ENCODE measurements around the gene HECTD3.
"Not testable (repeated sequence)": the region's sequence is repeated elsewhere in the genome, so short reads cannot be mapped to it uniquely, and the experiment has no call there.

Gene HECTD3

GRCh38 chr1:44988531-44989156, 22.5 kb downstream of the HECTD3 start:
- DNase-seq (ENCODE audit: low spot score), result no peak

DNA sequence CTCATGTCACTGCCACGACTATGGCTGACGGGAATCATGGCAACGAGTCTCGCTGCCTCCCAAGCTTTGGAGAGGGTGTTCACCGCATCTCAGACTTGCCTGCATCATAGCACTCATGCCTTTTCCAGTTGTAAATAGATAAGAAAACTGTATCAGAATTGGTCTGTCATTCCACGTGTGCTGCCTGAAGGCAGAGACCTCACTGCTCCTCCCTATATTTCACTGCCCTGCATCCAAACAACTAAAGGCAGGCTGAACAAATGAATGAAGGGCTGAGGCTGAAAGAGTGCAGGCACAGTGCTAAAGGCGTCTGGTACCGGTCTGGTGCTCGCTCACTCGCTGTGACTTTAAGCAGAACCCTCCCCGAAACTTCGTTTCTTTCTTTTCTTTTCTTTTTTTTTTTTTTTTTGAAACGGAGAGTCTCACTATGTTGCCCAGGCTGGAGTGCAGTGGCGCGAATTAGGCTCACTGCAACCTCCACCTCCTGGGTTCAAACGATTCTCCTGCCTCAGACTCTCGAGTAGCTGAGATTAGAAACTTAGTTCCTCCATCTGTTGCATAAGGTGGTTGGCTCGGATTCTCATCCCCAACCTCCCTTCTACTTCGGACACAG, 25.3 kb downstream of the HECTD3 start:
- no peak for DNase-seq (ENCODE audit: low spot score)

GRCh38 chr1:44977372-44977771, 33.8 kb downstream of the HECTD3 start:
- not testable (repeated sequence) for DNase-seq (ENCODE audit: low spot score)

DNA sequence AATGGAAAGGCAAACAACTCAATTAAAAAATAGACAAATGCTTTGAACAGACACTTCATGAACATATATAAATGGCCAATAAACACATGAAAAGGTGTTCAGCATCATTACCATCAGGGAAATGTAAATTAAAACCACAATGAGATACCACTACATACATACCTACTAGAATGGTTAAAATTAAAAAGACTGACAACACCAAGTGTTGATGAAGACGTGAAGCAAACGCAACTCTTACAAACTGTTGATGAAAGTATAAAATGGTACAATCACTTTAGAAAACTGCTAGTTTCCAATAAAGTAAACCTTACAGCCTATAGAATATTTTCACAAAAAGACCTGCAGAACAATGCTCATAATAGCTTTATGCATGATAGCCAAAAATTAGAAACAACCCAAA, 34.9 kb downstream of the HECTD3 start:
- no peak for DNase-seq (ENCODE audit: low spot score)

- no peak for DNase-seq (ENCODE audit: low spot score)
These were observed 37.5 kb downstream of the HECTD3 start for GRCh38 chr1:44973645-44974044.

DNA sequence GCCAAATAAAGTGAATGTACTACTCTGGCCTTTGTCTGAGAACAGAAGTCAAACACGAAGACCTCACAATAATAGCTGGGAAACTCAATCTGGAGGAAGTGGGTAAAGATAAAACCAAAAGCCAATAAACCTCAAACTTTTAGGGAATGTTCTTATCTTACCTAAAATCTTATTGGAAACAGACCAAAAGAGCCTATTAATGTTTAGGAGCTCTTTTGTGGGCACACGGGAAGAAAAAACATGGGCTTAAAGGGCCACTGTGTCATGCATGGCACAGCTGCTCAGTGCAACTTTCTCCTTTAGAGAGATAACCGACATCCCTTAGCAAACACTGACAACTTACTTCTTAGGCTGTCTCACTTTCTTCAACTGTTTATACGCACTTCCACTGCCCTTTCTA, 40.8 kb downstream of the HECTD3 start:
- no peak for DNase-seq (ENCODE audit: low spot score)

GRCh38 chr1:44964396-44964795, 46.7 kb downstream of the HECTD3 start:
- no peak for DNase-seq (ENCODE audit: low spot score)

- DNase-seq (ENCODE audit: low spot score), result no peak
These were observed 48.4 kb downstream of the HECTD3 start for GRCh38 chr1:44962729-44963128.

GRCh38 chr1:44962022-44962421, 49.1 kb downstream of the HECTD3 start:
- DNase-seq (ENCODE audit: low spot score), result not testable (repeated sequence)

DNA sequence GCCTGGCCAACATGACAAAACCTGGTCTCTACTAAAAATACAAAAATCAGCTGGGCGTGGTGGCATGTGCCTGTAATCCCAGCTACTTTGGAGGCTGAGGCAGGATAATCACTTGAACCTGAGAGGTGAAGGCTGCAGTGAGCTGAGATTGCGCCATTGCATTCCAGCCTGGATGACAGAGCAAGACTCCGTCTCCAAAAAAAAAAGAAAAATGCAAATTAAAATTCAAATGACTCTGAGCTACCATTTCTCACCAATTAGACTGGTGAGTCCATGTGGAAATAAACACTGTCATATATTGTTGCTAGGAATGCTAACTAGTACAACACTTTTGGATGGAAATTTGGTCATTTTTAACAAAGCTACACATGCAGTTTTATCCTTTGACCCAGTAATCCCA, 53.6 kb downstream of the HECTD3 start:
- DNase-seq (ENCODE audit: low spot score), result not testable (repeated sequence)

GRCh38 chr1:44956077-44956476, 55.0 kb downstream of the HECTD3 start:
- not testable (repeated sequence) for DNase-seq (ENCODE audit: low spot score)
